Pulmonary artery endothelial cell (primary cell): ENCODE results near the gene VASN. TPM values are rescaled to one million over a fixed set of nuclear protein-coding genes. Genes with fewer than 3 reads are reported as not detected.
A peak's percentile ranks its signal among the peaks of the same experiment; 100 is the strongest.

Source experiments
- DNase-seq: peaks from one replicate; pipeline ENCODE4 v3.0.0-alpha.2; 2011; ENCODE audit warnings: low read depth, low spot score
- total RNA-seq: library from RNA; depleted of rRNA; stranded (reverse); fragments of >200 nt; gene quantifications from 2 replicates; pipeline ENCODE4 v1.2.3, GENCODE V29; 2014

VASN gene
- total RNA-seq, 1 donor from 2014 or later, result 0.20 TPM

DNA sequence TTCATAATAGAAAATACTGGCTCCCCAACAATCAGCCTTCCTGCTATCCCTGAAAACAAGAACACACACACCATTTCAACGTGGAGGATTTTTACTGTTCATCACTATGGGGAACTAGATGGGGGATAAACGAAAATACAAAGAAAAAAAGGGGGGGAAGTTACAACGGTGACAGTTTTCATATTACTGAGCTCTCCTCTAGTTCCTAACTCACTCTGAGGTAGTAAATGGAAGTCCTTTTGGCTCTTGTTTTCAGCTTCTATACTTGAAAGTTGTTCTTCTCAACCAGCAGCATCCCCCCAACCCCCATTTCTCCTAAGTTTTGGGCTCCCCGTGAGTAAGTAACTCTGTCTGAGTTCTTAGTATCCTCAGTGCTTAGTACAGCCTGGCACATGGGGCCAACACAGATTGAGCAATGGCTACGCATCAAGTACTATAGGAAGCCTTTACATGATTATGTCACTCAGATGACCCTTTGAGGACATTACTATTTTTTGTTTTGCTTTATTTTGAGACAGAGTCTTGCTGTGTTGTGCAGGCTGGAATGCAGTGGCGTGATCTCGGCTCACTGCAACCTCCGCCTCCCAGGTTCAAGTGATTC, 49.0 kb downstream of the VASN start:
- DNase-seq, result no peak

DNA sequence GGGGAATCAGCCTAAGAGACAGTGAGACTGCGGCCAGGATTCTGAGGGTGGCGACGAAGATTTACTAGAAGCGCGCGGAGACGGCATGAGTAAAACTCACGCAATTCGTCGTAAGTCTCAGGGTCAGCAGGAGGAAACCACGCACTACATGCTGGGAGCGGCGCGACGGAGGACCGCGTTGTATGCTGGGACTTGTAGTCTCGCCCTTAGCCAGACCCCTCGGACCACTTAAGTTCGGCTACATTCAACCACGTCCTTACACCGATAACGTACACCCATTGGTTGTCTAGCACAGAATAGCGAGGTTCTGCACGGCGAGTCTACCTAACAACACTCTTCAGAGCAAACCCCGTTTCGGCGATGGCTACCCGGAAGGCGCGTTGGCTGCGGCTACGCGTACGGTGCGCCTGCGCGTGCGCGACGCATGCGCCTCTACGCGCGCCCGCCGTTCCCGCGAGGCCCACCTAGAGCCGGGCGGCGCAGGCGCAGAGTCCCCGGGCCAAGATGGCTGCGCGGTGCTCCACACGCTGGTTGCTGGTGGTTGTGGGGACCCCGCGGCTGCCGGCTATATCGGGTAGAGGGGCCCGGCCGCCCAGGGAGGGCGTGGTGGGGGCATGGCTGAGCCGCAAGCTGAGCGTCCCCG, 53.9 kb downstream of the VASN start, which contains the start of gene DNAJA3:
TSS of gene DNAJA3 (plus strand) at position 491 of the 643 bp plus-strand sequence. CDS start at position 505, 14 bp downstream.
- DNase-seq, result peak; percentile 86

DNA sequence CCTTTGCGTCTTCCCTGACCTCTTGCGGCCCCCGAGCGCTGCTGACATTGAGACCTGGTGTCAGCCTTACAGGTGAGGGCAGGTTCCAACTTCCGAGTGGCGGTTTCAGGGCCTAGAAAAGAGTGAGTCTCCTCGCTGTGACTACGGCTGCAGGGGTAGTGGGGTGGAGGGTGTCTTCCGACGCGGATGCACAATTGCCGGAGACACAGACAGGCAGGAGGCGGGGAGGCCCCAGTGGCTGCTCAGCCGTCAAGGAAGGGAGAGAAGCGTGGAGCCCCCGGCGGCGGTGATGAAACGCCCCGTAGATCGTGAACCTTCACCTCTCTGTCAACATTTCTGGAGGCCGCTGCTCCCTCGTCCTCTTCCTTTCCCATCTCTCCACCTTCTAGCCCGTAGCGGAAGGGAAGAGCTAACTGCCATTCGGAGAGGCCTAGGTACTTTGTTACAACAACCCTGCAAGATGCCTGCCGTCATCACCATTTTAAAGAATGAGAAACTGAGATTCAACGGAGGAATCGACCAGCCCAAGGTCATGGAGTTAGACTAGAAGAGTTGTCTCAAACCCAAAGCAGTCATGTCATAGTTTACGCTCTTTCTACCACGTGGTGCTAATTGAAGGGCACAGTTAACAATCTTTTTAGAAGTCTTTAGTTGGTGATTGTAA, 54.5 kb downstream of the VASN start:
- no peak for DNase-seq

DNA sequence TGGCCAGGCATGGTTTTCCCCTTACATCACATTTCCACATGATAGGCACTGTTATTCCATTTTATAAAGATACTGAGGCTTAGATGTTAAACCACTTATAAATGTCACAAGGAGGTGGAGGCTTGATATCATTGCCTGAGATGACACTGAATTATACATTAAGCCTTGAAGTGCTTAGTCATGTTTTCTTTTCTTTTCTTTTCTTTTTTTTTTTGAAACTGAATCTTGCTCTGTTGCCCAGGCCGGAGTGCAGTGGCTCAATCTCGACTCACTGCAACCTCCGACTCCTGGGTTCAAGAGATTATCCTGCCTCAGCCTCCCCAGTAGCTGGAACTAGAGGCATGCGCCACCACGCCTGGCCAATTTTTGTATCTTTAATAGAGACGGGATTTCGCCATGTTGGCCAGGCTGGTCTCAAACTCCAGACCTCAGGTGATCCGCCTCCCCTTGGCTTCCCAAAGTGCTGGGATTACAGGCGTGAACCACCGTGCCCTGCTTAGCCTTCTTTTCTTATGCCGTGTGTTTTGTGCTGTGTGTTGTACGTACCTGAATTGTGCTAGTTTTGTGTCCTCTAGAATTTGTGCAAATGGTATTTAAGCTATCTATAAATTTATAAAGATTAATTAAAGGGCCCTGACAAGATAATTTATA, 55.2 kb downstream of the VASN start:
- DNase-seq, result no peak

DNA sequence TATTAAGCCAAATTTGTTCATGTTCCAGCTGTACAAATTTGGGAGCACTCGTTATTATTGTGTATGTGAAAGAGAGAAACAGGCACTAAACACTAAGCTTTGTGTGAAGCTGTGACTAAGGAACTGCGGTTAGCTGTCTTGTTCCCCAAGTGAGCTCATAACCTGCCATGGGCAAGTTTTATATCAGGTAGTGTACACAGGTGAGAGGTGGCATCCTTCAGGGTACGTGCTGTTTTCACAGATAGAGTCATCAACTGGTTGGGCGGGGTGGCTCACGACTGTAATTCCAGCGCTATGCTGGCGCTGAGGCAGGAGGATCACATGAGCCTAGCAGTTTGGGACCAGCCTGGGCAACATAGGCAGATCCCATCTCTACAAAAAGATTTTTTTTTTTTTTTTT, 56.9 kb downstream of the VASN start:
- DNase-seq, result no peak

DNA sequence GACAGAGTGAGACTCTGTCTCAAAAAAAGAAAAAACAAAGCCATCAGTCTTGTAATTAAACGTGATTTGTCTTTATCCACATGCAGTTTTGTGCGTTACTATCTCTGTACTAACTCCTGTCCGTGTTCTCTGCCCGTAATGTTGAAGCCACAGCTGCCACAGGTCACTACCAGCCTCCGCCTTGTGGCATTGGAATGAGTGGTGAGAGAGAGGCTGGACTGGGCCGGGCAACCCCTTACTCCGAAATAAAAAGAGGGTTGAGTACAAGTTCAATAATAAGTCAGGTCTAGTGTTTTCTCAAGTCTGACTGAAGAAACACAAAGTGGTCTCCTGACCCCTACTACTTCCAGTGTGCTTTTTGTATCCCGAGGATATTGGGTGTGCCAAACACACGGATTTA, 59.4 kb downstream of the VASN start:
- no peak for DNase-seq

Other genes with a start within 250 kb of the VASN start
- 0.07 and 0.11 TPM in 2 replicates for gene SRL, start 129.8 kb upstream of the VASN start, total RNA-seq
- gene TFAP4, start 98.8 kb upstream of the VASN start, total RNA-seq, result 9.4 and 13.6 TPM in 2 replicates
- 1.1 and 1.6 TPM in 2 replicates for gene GLIS2, start 55.8 kb upstream of the VASN start, total RNA-seq
- gene PAM16, start 20.5 kb upstream of the VASN start, total RNA-seq, result 20.5 and 26.4 TPM in 2 replicates
- 33.0 and 42.4 TPM in 2 replicates for gene CORO7, start 44.7 kb downstream of the VASN start, total RNA-seq
- 56.0 and 100 TPM in 2 replicates for gene DNAJA3, start 54.0 kb downstream of the VASN start, total RNA-seq
- 61.2 and 86.6 TPM in 2 replicates for gene NMRAL1, start 102.8 kb downstream of the VASN start, total RNA-seq
- 124 and 143 TPM in 2 replicates for gene HMOX2, start 104.5 kb downstream of the VASN start, total RNA-seq
- 12.1 and 15.2 TPM in 2 replicates for gene CDIP1, start 166.9 kb downstream of the VASN start, total RNA-seq
- gene C16orf96, start 184.5 kb downstream of the VASN start, total RNA-seq, result not detected in 2 replicates
- 3.9 and 5.4 TPM in 2 replicates for gene UBALD1, start 243.0 kb downstream of the VASN start, total RNA-seq